Caco-2 (cell line): Measurements from ENCODE around the gene TNRC6C. TPM values are rescaled to one million over a fixed set of nuclear protein-coding genes. Genes with fewer than 3 reads are reported as not detected.

Experiments
- BruUV-seq: library from RNA; stranded (reverse); fragments of 400-500 nt; replicated peaks from 2 replicates; lab custom pipeline; 2021; lab: Mats Ljungman, UMichigan
- CTCF ChIA-PET: fragments of 300-600 bp; sonication (Branson Sonifier 250); formaldehyde crosslinking; loops from one replicate; lab custom pipeline; 2022; ENCODE audit warnings: antibody characterized with exemption; lab: Charles Lee
- POLR2A ChIA-PET: fragments of 300-600 bp; sonication (Branson Sonifier 250); formaldehyde crosslinking; loops from one replicate; lab custom pipeline; 2022; ENCODE audit warnings: antibody characterized with exemption; lab: Charles Lee
- DNase-seq, 2 experiments: peaks; one replicate each; pipeline versions ENCODE4 v3.0.0 to v3.0.0-alpha.2; 2020 to 2022
- H3K27me3 ChIP-seq: replicated peaks from 2 replicates; pipeline ENCODE4 v1.6.0; 2011; ENCODE audit warnings: low read length; ENCODE audit not compliant: control insufficient read depth, insufficient read depth
- H3K36me3 ChIP-seq: 2 replicates; pipeline ENCODE4 v1.5.1; 2011; ENCODE audit warnings: low read length; ENCODE audit not compliant: control insufficient read depth, insufficient read depth
- H3K4me1 ChIP-seq: fragments of 250-450 bp; sonication (Bioruptor Pico); 2 replicates; pipeline ENCODE4 v1.5.1; 2020; ENCODE audit warnings: mild to moderate bottlenecking
- H3K4me3 ChIP-seq: 2 replicates; pipeline ENCODE4 v1.5.1; 2011; ENCODE audit warnings: low read depth, mild to moderate bottlenecking, control low read depth, low read length
- H3K9me3 ChIP-seq: fragments of 250-450 bp; sonication (Bioruptor Pico); 2 replicates; pipeline ENCODE4 v1.5.1; 2020; ENCODE audit warnings: mild to moderate bottlenecking, moderate library complexity
- H3K27ac Mint-ChIP-seq: one replicate; pipeline ENCODE4 v1.8.0; 2022; ENCODE audit warnings: mixed read lengths; ENCODE audit not compliant: unreplicated experiment
- H3K27me3 Mint-ChIP-seq: one replicate; pipeline ENCODE4 v1.8.0; 2022; ENCODE audit warnings: mixed read lengths; ENCODE audit not compliant: insufficient read depth, unreplicated experiment
- H3K36me3 Mint-ChIP-seq: one replicate; pipeline ENCODE4 v1.8.0; 2022; ENCODE audit warnings: mild to moderate bottlenecking, mixed read lengths; ENCODE audit not compliant: insufficient read depth, unreplicated experiment
- H3K4me1 Mint-ChIP-seq: one replicate; pipeline ENCODE4 v1.8.0; 2022; ENCODE audit warnings: low read depth, mixed read lengths; ENCODE audit not compliant: unreplicated experiment
- H3K4me3 Mint-ChIP-seq: one replicate; pipeline ENCODE4 v1.8.0; 2022; ENCODE audit warnings: mild to moderate bottlenecking, moderate library complexity, mixed read lengths; ENCODE audit not compliant: unreplicated experiment
- H3K9me3 Mint-ChIP-seq: one replicate; pipeline ENCODE4 v1.8.0; 2022; ENCODE audit warnings: mixed read lengths; ENCODE audit not compliant: unreplicated experiment
- CTCF ChIP-seq, 2 experiments: fragments of 200-600 bp in 1 of 2; IDR thresholded peaks; 1 replicate in 1 of 2; 2 replicates in 1 of 2; pipeline versions ENCODE4 v1.5.1 to v1.8.0; 2011 to 2022; ENCODE audit warnings: antibody characterized with exemption in 1 of 2, control low read depth in 1 of 2, inconsistent platforms in 1 of 2, low read depth in 1 of 2, low read length in 1 of 2, mild to moderate bottlenecking in 1 of 2, moderate library complexity in 1 of 2; ENCODE audit not compliant: insufficient read depth in 1 of 2, severe bottlenecking in 1 of 2, unreplicated experiment in 1 of 2
- intact Hi-C: fragments of 100-400 bp; cut with micrococcal nuclease; formaldehyde crosslinking; loops from one replicate; pipeline ENCODE4 v1.10.0; 2022; ENCODE audit not compliant: unreplicated experiment
- total RNA-seq: library from RNA; stranded (reverse); gene quantifications from 2 replicates; pipeline ENCODE4 v1.2.3, GENCODE V29; 2022

The TNRC6C gene
- total RNA-seq, 1 experiment from 2014 or later, result 17.9 TPM

DNA sequence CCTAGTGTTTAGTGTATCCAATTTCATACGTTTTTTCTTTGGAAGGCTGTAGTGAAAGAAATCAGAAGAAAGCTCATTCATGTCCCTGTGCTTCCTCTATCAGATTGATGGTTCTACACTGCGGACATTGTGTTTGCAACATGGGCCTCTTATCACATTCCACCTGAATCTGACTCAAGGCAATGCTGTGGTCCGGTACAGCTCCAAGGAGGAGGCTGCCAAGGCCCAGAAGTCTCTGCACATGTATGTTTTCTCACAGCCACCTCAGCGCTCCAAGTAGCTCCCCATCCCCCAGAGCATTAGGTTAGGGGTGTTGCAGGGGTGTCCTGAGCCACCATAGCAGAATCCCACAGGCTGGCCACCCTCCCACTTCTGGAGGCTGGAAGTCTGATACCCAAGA is 144.8 kb downstream of the TNRC6C start:
- no peak overlapping the region for H3K27ac Mint-ChIP-seq
- no peaks in the 10 kb centered on the region for H3K4me1 Mint-ChIP-seq
- no peaks in the 10 kb centered on the region for H3K27me3 Mint-ChIP-seq
- intact Hi-C loops, result no loop called here
- DNase-seq, result no peak
- no peaks in the 10 kb centered on the region for H3K27me3 ChIP-seq
- CTCF ChIA-PET, result interaction anchor here (0.6 kb wide), 1 partner anchor 18 kb away, joined by 3 read pairs; no protein-coding TSS in a partner anchor
- POLR2A ChIA-PET, result no interaction called here
- H3K36me3 Mint-ChIP-seq, result peaks cover 36% of the 10 kb centered on the region
- no peak for TF ChIP-seq CTCF (IDR thresholded peaks at IDR 0.05; ENCODE audit: insufficient read depth in 1 of 2, low read depth in 1 of 2, low read length in 1 of 2, severe bottlenecking in 1 of 2, unreplicated experiment in 1 of 2)
- no TSS peak for BruUV-seq
- peaks cover 14% of the 10 kb centered on the region for H3K9me3 Mint-ChIP-seq
- peaks cover 7% of the 10 kb centered on the region for H3K4me1 ChIP-seq
- no peak overlapping the region for H3K4me3 ChIP-seq
- no peak overlapping the region for H3K4me3 Mint-ChIP-seq
- H3K9me3 ChIP-seq, result 0 out of 2 replicates have a peak, but pooled peaks cover 4% of the 10 kb centered on the region
- H3K36me3 ChIP-seq, result peaks cover 5% of the 10 kb centered on the region

DNA sequence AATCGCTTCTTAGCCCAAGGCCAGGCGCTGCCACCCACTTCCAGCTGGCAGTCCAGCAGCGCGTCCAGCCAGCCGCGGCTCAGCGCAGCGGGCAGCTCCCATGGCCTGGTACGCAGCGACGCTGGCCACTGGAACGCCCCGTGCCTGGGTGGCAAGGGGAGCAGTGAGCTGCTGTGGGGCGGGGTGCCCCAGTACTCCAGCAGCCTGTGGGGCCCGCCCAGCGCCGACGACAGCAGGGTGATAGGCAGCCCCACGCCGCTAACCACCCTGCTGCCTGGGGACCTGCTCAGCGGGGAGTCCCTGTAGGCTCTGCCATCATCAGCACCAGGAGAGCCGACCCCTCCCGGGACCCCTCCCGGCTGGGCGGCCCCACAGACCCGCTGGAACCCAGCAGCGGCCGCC is 146.0 kb downstream of the TNRC6C start:
- Mint-ChIP-seq H3K27me3 (no peaks in the 10 kb centered on the region), H3K4me1 (no peaks in the 10 kb centered on the region), H3K36me3 (peaks cover 26% of the 10 kb centered on the region), H3K4me3 (no peak overlapping the region), H3K9me3 (peaks cover 14% of the 10 kb centered on the region), H3K27ac (no peak overlapping the region)
- BruUV-seq, result no TSS peak
- H3K9me3 ChIP-seq, result 0 out of 2 replicates have a peak, but pooled peaks cover 4% of the 10 kb centered on the region
- TF ChIP-seq CTCF (IDR thresholded peaks at IDR 0.05; ENCODE audit: insufficient read depth in 1 of 2, low read depth in 1 of 2, low read length in 1 of 2, severe bottlenecking in 1 of 2, unreplicated experiment in 1 of 2), result no peak
- H3K4me3 ChIP-seq, result no peak overlapping the region
- intact Hi-C loops, result no loop called here
- H3K4me1 ChIP-seq, result peaks cover 7% of the 10 kb centered on the region
- POLR2A ChIA-PET, result no interaction called here
- no peak for DNase-seq
- CTCF ChIA-PET, result no interaction called here
- peaks cover 2% of the 10 kb centered on the region for H3K36me3 ChIP-seq
- no peaks in the 10 kb centered on the region for H3K27me3 ChIP-seq

GRCh38 chr17:78105101-78105500 is 146.6 kb downstream of the TNRC6C start:
- Histone ChIP-seq H3K27me3 (no peaks in the 10 kb centered on the region), H3K9me3 (0 out of 2 replicates have a peak, but pooled peaks cover 3% of the 10 kb centered on the region), H3K4me1 (peaks cover 7% of the 10 kb centered on the region), H3K4me3 (no peak overlapping the region), H3K36me3 (no peaks in the 10 kb centered on the region; the same call in 1 of the 2 replicates)
- intact Hi-C loops, result no loop called here
- no peak for DNase-seq
- Mint-ChIP-seq H3K4me3 (no peak overlapping the region), H3K4me1 (no peaks in the 10 kb centered on the region), H3K27me3 (no peaks in the 10 kb centered on the region), H3K9me3 (peaks cover 14% of the 10 kb centered on the region), H3K27ac (peak overlapping the region; percentile 25), H3K36me3 (peaks cover 20% of the 10 kb centered on the region)
- ChIA-PET POLR2A (no interaction called here), CTCF (interaction anchor here (1.0 kb wide), 2 partner anchors 20 to 71 kb away, joined by 3 to 4 read pairs; no protein-coding TSS in a partner anchor)
- no peak for TF ChIP-seq CTCF (IDR thresholded peaks at IDR 0.05; ENCODE audit: insufficient read depth in 1 of 2, low read depth in 1 of 2, low read length in 1 of 2, severe bottlenecking in 1 of 2, unreplicated experiment in 1 of 2)
- no TSS peak for BruUV-seq
